NOMO-1 (cell line): Measurements from ENCODE around the gene B3GALNT2.
"Not testable (repeated sequence)": the region's sequence is repeated elsewhere in the genome, so short reads cannot be mapped to it uniquely, and the experiment has no call there.

Experiments used
- DNase-seq, 2 experiments: peaks; one replicate each; lab custom pipeline; 2025; ENCODE audit not compliant: unreplicated experiment in 2 of 2; lab: John Stamatoyannopoulos, UW

B3GALNT2 gene

DNA sequence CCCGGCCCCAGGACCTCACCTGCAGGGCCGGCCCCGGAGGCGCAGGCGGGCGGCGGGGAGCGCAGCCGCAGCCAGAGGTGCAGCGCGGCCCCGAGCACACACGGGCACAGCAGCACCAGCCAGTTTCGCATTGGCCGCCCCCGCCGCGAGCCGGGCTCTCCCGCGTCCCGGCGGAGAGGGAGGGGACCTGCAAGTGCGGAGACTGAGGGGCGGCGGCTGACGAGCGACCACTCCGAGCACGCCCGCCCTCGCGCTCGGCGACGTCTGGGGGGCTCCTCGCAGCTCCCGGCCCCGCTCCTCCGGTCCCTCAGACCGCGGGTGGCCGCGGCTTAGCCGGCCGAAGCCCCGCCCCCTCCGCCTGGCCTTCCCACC is at the start of gene B3GALNT2:
Gene B3GALNT2 (minus strand): TSS at position 331 of the 372 bp plus-strand sequence. CDS start 200 bp downstream, at position 131.
- peak; percentile 59 to 61 for DNase-seq

GRCh38 chr1:235553112-235553551 is 48.9 kb upstream of the B3GALNT2 start:
- DNase-seq: no peak

DNA sequence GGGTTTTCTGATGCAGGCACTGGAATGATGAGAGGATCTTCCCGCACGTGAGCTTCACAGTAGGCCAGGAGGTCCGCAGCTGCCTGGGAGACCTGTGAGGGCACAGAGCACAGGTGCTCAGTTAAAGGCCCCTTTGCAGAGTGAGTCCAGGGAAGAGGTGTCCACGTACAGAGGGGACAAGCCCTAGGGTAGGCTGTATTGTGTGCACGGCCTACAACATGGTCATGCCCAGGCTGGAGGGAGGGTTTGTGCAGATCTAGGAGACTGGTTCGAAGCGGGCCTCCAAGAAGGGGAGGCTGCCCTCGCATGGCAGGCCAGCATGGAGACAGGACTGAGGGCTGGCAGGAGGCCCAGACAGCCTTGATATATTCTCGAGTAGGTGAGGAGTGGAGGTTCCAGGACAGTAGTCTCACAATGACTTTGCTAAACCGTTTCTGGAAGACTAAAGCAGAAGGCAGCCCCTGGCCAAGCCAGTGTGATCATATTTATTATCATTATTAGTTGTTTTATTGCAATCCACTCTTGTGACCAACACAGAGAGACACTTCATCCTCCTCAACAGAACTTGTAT is 48.0 kb upstream of the B3GALNT2 start:
- no peak for DNase-seq

DNA sequence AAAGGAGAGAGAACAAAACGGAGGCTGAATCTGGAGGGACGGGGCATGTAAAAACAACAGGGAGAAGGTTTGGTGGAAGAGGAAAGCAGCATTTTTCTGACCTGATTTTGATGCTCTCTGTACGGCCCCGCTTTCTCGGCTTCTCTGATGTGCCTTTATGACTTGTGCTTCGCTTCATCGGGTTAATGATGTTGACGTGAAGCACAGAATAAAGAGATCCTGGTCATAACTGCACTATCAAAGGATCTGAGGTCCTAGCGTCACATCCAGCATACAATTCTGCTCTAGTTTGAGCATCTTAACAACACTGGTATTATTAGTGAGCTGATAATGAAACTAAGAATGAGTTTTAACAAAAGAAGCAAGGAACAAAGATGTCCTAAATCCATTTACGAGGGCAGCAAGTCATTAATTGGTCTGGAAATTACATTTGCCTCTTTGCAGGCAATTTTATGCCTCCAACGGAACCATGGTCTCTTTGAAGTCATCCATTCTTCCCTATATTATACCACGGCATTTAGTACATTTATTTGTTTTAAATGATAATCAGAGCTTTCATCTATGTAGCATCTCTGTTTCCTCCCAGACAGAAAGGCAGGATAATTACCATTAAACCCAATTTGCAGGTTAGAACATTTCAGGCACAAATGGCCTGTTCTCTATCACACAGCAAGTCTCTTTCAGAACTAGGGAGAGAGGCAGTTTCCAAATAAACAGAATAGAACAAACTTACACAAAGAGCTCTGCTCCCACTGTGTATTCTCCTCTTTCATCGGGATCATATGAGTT is 45.3 kb upstream of the B3GALNT2 start:
- no peak for DNase-seq

DNA sequence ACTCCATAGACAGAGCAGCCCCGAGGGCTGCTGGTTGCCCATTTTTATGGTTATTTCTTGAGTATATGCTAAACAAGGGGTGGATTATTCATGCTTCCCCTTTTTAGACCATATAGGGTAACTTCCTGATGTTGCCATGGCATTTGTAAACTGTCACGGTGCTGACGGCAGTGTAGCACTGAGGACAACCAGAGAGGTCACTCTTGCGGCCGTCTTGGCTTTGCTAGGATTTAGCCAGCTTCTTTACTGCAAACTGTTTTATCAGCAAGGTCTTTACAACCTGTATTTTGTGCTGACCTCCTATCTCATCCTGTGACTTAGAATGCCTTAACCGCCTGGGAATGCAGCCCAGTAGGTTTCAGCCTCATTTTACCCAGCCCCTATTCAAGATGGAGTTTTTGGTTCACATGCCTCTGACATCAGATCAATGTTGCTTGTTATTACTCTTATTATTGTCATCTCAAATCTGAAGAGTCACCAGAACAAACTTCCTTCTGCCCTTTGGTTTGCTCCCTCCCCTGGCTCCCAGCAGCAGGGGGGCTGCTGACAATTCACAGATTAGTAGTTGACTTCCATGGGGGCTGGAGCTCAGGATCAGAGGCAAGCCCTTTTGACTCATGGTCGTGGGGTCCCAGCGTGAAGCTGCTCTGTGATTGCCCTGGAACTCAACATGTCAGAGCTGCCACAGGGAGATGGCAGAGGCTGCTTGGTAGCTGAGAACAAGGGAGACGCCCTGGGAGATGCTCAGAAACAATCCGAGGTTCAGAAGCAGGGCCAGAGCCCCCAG is 42.3 kb upstream of the B3GALNT2 start:
- DNase-seq: peak; percentile 33 to 78

DNA sequence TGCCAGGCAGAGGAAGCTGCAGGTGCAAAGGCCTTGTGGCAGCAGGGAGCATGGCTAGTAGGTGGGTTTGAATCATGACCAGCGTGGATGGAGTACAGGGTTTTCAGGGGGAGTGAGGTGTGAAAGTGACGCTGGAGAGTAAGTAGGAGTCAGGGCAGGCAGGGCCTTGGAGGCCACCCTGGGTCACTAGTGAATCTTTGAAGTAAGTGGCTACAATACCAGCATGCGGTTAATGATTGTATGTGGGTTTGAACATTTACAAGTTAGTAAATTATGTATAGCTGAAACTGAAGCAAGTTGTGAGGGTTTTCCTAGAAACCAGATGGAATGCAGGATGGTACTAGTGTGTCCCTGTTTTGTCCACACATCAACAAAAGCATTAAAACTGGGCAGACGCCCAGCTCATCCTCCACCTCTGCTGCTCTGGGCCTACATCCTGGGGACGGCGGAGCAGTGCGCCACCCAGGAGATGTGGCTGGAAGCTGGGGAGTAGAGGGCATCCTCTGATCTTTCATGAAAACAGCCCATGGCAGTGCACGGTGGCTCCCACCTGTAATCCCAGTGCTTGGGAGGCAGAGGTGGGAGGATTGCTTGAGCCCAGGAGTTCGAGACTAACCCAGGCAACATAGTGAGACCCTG is 41.2 kb upstream of the B3GALNT2 start:
- DNase-seq: no peak

DNA sequence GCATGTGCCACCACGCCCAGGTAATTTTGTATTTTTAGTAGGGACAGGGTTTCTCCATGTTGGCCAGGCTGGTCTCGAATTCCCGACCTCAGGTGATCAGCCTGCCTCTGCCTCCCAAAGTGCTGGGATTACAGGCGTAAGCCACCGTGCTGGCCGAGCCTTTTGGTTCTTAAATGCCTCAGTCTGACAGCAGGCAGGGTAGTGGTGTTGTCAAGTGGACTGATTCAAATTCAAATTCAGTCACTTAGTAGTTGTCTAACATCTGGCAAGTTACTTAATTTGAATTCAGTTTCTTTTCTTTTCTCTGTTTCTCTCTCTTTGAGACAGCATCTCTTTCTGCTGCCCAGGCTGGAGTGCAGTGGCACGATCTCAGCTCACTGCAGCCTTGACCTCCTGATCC is 38.6 kb upstream of the B3GALNT2 start:
- not testable (repeated sequence) for DNase-seq

- DNase-seq: no peak
Observed at GRCh38 chr1:235533476-235534168, 29.4 kb upstream of the B3GALNT2 start.

GRCh38 chr1:235532360-235532759 is 28.1 kb upstream of the B3GALNT2 start:
- DNase-seq: no peak

DNA sequence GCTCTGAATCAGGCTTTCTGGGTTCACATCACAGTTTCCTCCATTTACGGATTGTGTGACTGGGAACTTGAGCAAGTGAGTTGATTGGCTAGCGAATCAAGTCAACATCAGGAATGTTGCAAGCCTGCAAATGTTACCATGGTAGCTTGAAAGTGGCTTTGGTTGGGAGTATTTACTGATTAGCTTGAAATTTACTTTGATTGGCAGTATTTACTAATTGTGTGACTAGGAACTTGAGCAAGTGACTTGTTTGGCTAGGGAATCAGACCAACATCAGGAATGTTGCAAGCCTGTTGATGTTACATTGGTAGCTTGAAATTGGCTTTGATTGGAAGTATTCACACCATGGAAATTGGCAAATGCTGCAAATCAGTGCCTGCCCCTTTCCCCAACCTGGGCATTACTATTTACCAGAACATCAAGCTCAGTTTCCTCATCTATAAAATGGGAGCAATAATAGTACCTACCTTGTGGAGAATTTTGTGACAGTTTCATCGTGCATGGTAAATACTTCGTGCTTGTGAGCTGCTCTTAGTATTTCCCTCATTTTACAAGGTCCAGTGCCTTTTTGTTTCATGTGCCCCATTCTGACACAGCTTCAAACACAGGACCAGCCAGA is 23.1 kb upstream of the B3GALNT2 start:
- no peak for DNase-seq

- DNase-seq: no peak
Observed at GRCh38 chr1:235525314-235525713, 21.1 kb upstream of the B3GALNT2 start.

DNA sequence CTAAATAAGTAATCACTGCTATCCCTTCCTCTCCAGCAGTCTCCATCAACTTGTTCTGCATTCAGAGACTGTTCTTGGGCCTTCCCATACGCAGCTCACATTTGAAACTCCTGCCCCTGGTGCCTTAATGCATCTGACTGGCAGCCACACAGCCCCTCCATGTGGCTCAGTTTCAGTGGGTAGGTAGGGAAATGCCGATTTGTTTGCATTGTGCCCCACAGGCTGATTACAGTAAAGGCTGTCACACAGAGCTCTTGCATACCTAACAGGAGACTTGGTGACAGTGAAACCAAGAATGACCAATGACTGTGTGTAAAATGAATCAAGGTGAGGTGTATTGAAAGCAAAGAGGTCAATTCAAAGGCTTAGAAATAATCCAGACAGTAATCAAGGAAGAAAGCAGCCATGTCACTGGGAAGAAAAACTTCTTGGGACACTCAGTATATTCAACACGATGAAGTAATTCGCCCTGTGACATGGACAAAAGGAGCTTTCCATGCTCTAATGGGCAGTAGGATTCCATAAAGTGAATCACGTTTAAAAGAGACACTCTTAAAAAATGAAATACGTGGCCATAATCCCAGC is 12.7 kb upstream of the B3GALNT2 start:
- no peak for DNase-seq

- no peak for DNase-seq
Observed at GRCh38 chr1:235515844-235516512, 11.7 kb upstream of the B3GALNT2 start.

GRCh38 chr1:235513495-235514366 is 9.5 kb upstream of the B3GALNT2 start:
- peak; percentile 69 to 72 for DNase-seq

GRCh38 chr1:235511470-235512240 is 7.4 kb upstream of the B3GALNT2 start:
- DNase-seq: no peak

- no peak for DNase-seq
Observed at GRCh38 chr1:235510823-235511222, 6.6 kb upstream of the B3GALNT2 start.

GRCh38 chr1:235507623-235508022 is 3.4 kb upstream of the B3GALNT2 start:
- no peak for DNase-seq
